ENCODE measurements around the gene TMCO4.
"Not testable (repeated sequence)": the region's sequence is repeated elsewhere in the genome, so short reads cannot be mapped to it uniquely, and the experiment has no call there.

TMCO4 gene

GRCh38 chr1:19818324-19818723 lies 18.6 kb upstream of the TMCO4 start:
- no peak for DNase-seq
- Mint-ChIP-seq H3K9me3 (no peaks in the 10 kb centered on the region), H3K4me3 (no peak overlapping the region), H3K4me1 (ENCODE audit: low read depth) (no peaks in the 10 kb centered on the region), H3K27me3 (peaks cover 6% of the 10 kb centered on the region), H3K27ac (no peak overlapping the region), H3K36me3 (ENCODE audit: low read depth) (no peaks in the 10 kb centered on the region)

GRCh38 chr1:19817160-19817559 lies 17.4 kb upstream of the TMCO4 start:
- no peaks in the 10 kb centered on the region for H3K36me3 Mint-ChIP-seq (ENCODE audit: low read depth)
- H3K4me1 Mint-ChIP-seq (ENCODE audit: low read depth), result no peaks in the 10 kb centered on the region
- no peaks in the 10 kb centered on the region for H3K9me3 Mint-ChIP-seq
- H3K27me3 Mint-ChIP-seq, result peaks cover 6% of the 10 kb centered on the region
- H3K27ac Mint-ChIP-seq, result no peak overlapping the region
- DNase-seq, result no peak
- no peak overlapping the region for H3K4me3 Mint-ChIP-seq

GRCh38 chr1:19816737-19817086 lies 17.0 kb upstream of the TMCO4 start:
- not testable (repeated sequence) for DNase-seq; H3K27me3 Mint-ChIP-seq; H3K9me3 Mint-ChIP-seq; H3K36me3 Mint-ChIP-seq (ENCODE audit: low read depth); H3K27ac Mint-ChIP-seq; H3K4me3 Mint-ChIP-seq; H3K4me1 Mint-ChIP-seq (ENCODE audit: low read depth)

DNA sequence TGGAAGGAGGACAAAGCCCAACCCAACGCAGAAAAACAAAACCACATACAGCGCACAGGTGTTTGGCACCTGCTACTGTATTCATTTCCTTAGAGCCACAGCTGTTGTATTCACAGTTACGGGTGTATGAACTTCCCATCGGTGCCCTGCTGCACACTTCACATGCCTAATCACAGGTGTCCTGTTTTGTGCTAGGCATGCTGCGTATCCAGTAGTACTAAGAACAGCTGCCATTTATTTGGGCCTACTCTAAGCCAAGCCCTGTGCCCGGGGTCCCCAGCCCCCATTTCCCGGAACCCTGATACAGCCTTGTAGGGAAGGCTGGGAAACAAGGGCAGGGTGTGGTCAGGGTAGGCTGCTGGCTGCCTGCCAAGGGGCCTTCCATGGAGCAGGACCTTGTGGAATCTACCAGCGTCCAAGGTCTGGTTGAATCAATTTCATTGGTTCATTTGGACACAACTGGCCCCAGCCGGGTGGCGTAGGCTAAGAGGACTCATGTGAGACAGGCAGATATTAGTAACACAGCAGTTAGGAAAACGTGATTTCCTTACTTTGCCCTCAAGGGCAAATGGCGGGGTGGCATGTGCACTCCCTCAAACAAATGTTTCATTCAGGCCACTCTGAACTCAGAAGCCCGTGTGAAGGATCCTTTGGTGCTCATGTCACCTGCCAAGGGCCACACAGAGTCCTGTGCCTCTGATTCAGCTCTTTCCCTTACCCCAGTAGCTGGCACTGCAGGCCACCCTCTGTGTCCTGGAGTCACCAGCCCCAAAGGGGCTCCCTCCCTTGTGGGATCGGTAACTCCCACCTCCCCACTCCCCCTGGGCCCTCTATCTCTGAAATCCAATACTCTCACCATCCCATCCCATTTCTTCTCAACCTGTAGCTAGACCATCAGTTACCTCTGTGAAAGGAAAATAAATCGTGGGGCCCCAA lies 16.4 kb upstream of the TMCO4 start:
- DNase-seq, result no peak
- H3K27me3 Mint-ChIP-seq, result peaks cover 6% of the 10 kb centered on the region
- H3K36me3 Mint-ChIP-seq (ENCODE audit: low read depth), result no peaks in the 10 kb centered on the region
- no peak overlapping the region for H3K27ac Mint-ChIP-seq
- no peak overlapping the region for H3K4me3 Mint-ChIP-seq
- no peaks in the 10 kb centered on the region for H3K4me1 Mint-ChIP-seq (ENCODE audit: low read depth)
- H3K9me3 Mint-ChIP-seq, result no peaks in the 10 kb centered on the region

- H3K36me3 Mint-ChIP-seq (ENCODE audit: low read depth), result no peaks in the 10 kb centered on the region
- H3K4me1 Mint-ChIP-seq (ENCODE audit: low read depth), result no peaks in the 10 kb centered on the region
- DNase-seq, result no peak
- H3K4me3 Mint-ChIP-seq, result no peak within 1 kb of the TSS
- no peak within 1 kb of the TSS for H3K27ac Mint-ChIP-seq
- H3K9me3 Mint-ChIP-seq, result no peaks in the 10 kb centered on the region
- peaks cover 6% of the 10 kb centered on the region for H3K27me3 Mint-ChIP-seq
Observed at GRCh38 chr1:19814681-19815503, 15.2 kb upstream of the TMCO4 start, which contains the start of gene RNF186. RNF186 (minus strand) TSS chr1:19815283; CDS start chr1:19815101, 182 bp downstream.

DNA sequence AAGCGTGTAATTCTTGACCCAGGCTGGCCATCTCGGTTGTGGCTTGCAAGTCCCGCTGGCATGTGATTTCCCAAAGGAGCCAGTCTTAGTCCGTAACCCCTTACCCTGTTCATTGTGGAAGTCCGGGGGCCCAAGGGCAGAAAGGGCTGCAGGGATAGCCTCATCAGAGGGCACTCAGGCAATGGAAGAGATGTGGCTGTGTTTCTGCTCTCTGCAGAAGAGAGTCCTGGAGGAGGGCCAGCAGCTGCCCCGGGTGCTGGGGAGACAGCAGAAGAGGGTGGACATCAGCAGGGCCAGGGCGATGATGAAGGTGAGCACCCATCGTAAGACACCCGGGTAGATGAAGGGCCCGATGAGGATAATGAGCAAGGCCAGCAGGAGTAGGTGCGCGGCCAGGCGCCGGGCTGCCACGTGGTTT lies 14.5 kb upstream of the TMCO4 start:
- Mint-ChIP-seq H3K9me3 (no peaks in the 10 kb centered on the region), H3K27ac (no peak overlapping the region), H3K4me1 (ENCODE audit: low read depth) (no peaks in the 10 kb centered on the region), H3K36me3 (ENCODE audit: low read depth) (no peaks in the 10 kb centered on the region), H3K27me3 (peaks cover 6% of the 10 kb centered on the region), H3K4me3 (no peak overlapping the region)
- DNase-seq, result no peak

DNA sequence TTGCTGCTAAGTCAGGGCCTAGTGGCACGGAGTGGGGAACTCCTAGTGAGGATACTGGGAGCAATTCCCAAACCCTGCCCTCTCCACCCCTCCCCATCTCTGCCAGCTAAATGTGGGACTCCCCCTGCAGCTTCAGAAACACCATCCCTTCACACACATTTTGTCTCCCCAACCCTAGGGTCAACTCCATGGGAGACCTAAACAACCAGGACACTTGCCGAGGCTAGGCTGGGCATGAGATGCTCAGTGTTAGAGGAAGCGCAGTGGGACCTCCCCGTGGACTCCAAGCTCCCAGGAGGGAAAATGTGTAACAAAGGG lies 13.9 kb upstream of the TMCO4 start:
- H3K36me3 Mint-ChIP-seq (ENCODE audit: low read depth), result no peaks in the 10 kb centered on the region

DNA sequence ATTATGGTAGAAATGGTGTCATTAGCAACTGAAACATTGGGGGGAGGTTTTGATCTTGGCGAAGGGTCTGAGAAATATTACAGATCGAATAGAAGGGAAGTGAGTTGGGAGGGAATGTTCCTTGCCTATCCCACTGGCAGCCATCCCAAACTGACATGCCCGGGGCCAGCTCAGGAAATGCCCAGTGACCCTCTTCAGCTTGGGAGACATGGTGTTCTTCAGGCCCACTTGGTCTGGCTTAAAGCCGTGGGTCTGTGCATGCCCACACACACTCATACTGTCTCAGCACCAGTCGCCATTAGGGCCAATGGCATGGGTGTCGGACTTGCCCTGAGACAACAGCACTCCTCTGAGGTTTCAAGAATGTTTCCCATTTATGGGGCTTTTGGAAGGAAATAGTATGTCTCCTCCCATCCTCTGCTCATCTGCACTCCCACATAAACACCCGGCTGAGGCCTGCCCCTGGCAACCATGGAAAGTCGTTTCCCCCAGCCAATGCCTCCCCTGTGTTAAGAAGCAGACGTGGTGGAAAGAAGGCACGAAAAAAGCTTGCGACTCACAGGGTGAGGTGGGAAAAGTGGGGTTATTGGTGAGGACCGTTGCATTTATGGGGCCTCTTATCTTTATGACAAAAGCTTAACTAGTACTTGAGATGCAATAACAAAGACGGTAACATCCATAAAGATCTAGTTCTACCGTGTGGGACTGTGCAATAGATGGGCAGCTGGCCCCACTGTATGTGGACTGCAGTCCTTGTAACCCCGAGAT lies 13.3 kb upstream of the TMCO4 start:
- Mint-ChIP-seq H3K36me3 (ENCODE audit: low read depth) (no peaks in the 10 kb centered on the region), H3K9me3 (no peaks in the 10 kb centered on the region)

More for the DNA sequence above, 13.9 kb upstream of the TMCO4 start:
- Mint-ChIP-seq H3K4me1 (ENCODE audit: low read depth) (no peaks in the 10 kb centered on the region), H3K4me3 (no peak overlapping the region), H3K27ac (no peak overlapping the region), H3K9me3 (no peaks in the 10 kb centered on the region), H3K27me3 (peaks cover 6% of the 10 kb centered on the region)
- no peak for DNase-seq

GRCh38 chr1:19811206-19811851 lies 11.6 kb upstream of the TMCO4 start:
- DNase-seq, result peak; percentile 62
- Mint-ChIP-seq H3K27ac (no peak overlapping the region), H3K9me3 (no peaks in the 10 kb centered on the region)

More for the DNA sequence above, 13.3 kb upstream of the TMCO4 start:
- DNase-seq, result no peak
- no peak overlapping the region for H3K27ac Mint-ChIP-seq
- no peaks in the 10 kb centered on the region for H3K4me1 Mint-ChIP-seq (ENCODE audit: low read depth)
- H3K27me3 Mint-ChIP-seq, result peaks cover 6% of the 10 kb centered on the region
- H3K4me3 Mint-ChIP-seq, result no peak overlapping the region

DNA sequence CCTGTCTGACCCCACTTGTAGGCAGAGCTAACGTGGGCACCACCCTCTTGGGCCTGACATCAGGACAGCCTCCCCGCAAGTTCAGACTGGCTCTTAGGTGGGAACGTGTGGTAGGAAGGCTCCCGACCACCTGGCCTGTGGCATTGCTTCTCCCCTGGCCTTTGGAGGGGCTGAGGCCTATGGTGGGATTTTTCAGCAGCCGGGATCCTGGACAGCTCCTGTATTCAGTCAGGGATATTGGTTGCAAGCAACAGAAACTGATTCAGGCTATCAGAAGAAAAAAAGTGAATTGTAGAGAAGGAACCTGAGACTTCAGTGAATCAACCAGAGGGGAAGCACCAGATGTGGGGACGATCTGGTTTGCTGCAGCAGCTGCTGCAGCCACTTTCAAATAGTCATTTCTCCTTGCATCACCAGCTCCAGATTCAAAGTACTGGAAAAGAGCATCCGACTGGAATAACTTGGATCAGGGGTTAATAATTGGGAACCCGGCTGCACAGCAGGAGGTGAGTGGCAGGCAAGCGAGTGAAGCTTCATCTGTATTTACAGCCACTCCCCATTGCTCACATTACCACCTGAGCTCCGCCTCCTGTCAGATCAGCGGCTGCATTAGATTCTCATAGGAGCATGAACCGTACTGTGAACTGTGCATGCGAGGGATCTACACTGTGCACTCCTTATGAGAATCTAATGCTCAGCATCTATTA lies 9.5 kb upstream of the TMCO4 start:
- DNase-seq, result no peak
- Mint-ChIP-seq H3K27ac (no peak overlapping the region), H3K4me3 (no peak overlapping the region), H3K9me3 (no peaks in the 10 kb centered on the region), H3K4me1 (ENCODE audit: low read depth) (no peaks in the 10 kb centered on the region), H3K27me3 (peaks cover 4% of the 10 kb centered on the region), H3K36me3 (ENCODE audit: low read depth) (no peaks in the 10 kb centered on the region)

More at GRCh38 chr1:19811206-19811851, 11.6 kb upstream of the TMCO4 start:
- Mint-ChIP-seq H3K4me1 (ENCODE audit: low read depth) (no peaks in the 10 kb centered on the region), H3K27me3 (peaks cover 6% of the 10 kb centered on the region), H3K36me3 (ENCODE audit: low read depth) (no peaks in the 10 kb centered on the region), H3K4me3 (no peak overlapping the region)

GRCh38 chr1:19808351-19808750 lies 8.6 kb upstream of the TMCO4 start:
- no peaks in the 10 kb centered on the region for H3K9me3 Mint-ChIP-seq
- H3K27ac Mint-ChIP-seq, result no peak overlapping the region
- H3K4me1 Mint-ChIP-seq (ENCODE audit: low read depth), result no peaks in the 10 kb centered on the region
- no peak overlapping the region for H3K4me3 Mint-ChIP-seq
- H3K27me3 Mint-ChIP-seq, result no peaks in the 10 kb centered on the region
- no peaks in the 10 kb centered on the region for H3K36me3 Mint-ChIP-seq (ENCODE audit: low read depth)
- DNase-seq, result no peak

DNA sequence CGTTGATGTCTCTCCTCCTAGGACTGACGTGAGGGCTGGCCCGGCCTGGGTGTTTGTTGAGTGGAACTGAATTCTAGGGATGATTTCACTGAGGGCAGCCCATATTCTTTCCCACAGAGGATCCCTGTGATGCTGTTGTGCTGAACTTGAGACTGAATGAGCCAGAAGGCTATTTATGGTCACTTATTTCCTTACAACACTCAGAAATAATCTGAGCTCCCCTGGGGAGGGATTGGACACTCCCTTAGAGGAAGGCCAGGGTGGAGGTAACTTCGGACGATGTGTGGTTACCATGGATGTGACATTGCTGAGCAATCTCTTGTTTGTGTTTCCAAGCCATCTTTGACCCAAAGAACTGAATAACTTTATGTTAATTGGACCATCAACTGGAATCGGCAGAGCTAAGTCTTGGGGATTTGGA lies 5.1 kb upstream of the TMCO4 start:
- Mint-ChIP-seq H3K36me3 (ENCODE audit: low read depth) (no peaks in the 10 kb centered on the region), H3K27ac (no peak overlapping the region), H3K4me3 (no peak overlapping the region), H3K27me3 (no peaks in the 10 kb centered on the region), H3K9me3 (no peaks in the 10 kb centered on the region), H3K4me1 (ENCODE audit: low read depth) (peaks cover 13% of the 10 kb centered on the region)
- DNase-seq, result no peak

DNA sequence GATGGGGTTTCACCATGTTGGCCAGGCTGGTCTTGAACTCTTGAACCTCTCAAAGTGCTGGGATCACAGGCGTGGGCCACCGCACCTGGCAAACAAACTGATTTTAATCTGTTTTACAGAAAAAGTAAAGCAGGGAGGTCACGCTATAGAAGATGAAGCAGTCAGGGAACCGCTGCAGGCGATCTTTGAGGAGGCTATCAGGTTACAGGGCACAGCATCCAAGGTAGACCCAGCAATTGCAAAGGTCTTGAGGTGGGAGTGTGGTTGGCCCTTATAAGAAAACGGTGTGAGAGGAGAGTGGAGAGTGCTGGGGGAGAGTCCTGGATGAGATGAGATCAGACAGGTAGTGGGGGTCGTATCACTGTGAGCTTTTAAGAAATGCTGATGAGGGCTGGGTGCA lies 2.6 kb upstream of the TMCO4 start:
- Mint-ChIP-seq H3K4me1 (ENCODE audit: low read depth) (peaks cover 30% of the 10 kb centered on the region), H3K27ac (no peak overlapping the region), H3K27me3 (no peaks in the 10 kb centered on the region), H3K36me3 (ENCODE audit: low read depth) (peaks cover under 1% of the 10 kb centered on the region), H3K4me3 (no peak overlapping the region), H3K9me3 (no peaks in the 10 kb centered on the region)
- DNase-seq, result no peak

Data from activated T-cell treated with anti-CD3 and anti-CD28 coated beads, Interleukin-2, amount 50 U/mL, for 24 hours (primary cell).